SH-SY5Y (cell line): ENCODE data around the gene MANF.

ENCODE experiments used
- GATA2 ChIP-seq: IDR thresholded peaks from 2 replicates; pipeline ENCODE4 v1.6.1; 2011; ENCODE audit warnings: mild to moderate bottlenecking, low read depth, low read length
- GATA3 ChIP-seq: IDR thresholded peaks from 2 replicates; pipeline ENCODE4 v1.6.1; 2011; ENCODE audit warnings: low read depth, mild to moderate bottlenecking, low read length, moderate library complexity

GRCh38 chr3:51379301-51379700 is 5.8 kb upstream of the MANF start:
- no peak for TF ChIP-seq GATA3
- TF ChIP-seq GATA2, result no peak
